Fibroblast of peridontal ligament (primary cell): ENCODE data around the gene MED10.

Source experiments
- DNase-seq: peaks from one replicate; pipeline ENCODE4 v3.0.0-alpha.2; 2010; ENCODE audit errors: extremely low read depth

The MED10 gene

GRCh38 chr5:6350277-6351090 is 27.9 kb downstream of the MED10 start:
- no peak for DNase-seq

GRCh38 chr5:6349387-6349786 is 29.0 kb downstream of the MED10 start:
- no peak for DNase-seq

- no peak for DNase-seq
Measured at GRCh38 chr5:6348476-6349000, 29.8 kb downstream of the MED10 start.

DNA sequence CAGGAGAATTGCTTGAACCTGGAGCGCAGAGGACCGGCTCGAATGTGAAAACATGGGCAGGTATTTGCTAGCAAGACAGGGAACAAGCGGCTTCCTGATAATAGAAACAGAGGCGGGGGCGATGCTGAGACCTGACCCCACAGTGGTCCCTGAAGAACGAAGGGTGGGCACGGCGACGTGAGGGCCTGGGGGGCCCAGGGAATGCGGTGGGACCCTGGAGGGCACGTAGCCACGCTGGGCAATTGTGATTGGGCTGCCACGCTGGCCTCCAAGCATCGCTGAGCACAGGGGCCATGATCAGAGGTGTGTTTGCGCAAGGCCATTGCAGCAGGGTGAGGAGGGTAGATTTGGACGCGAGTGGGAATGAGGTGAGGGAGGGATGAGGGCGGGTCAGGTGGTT is 30.7 kb downstream of the MED10 start:
- DNase-seq, result no peak

DNA sequence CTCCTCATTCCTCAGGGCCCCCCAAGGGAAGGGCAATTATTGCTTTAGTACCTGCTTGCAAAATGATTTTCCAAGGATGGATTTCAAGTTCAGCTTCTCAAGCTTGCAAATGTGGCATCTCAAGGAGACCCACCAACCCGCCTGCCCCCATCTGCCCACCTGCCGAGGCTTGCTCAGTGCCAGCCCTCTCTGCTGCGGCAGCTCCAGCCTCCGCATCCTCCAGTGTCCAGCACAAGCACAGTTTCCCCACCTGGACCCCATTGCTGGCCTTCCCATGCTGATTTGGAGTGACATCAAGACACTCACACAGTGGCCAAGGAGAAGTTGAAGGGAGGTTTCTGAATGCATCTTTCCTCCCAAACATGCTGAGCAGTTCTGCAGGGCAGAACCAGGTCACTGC is 31.2 kb downstream of the MED10 start:
- DNase-seq, result no peak

GRCh38 chr5:6344593-6344989 is 33.8 kb downstream of the MED10 start:
- no peak for DNase-seq

- no peak for DNase-seq
Measured at GRCh38 chr5:6343951-6344592, 34.3 kb downstream of the MED10 start.

- DNase-seq, result no peak
Measured at GRCh38 chr5:6342689-6343315, 35.5 kb downstream of the MED10 start.

DNA sequence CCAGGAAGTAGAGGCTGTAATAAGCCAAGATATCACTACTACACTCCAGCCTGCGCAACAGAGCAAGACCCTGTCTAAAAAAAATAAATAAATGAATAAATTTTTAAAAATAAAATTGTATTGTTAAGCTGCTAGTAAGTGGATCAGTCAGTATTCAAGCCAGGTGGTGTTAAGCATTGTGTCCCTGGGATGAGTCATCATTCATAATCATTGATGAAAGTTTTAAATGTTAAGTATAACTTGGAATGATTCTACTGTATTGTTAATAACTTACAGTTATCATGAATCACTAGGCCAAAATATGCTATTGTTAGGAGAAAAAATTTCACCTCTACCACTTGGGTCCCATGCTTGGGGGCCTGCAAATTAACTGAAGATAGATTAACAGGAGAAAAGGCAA is 38.2 kb downstream of the MED10 start:
- no peak for DNase-seq

DNA sequence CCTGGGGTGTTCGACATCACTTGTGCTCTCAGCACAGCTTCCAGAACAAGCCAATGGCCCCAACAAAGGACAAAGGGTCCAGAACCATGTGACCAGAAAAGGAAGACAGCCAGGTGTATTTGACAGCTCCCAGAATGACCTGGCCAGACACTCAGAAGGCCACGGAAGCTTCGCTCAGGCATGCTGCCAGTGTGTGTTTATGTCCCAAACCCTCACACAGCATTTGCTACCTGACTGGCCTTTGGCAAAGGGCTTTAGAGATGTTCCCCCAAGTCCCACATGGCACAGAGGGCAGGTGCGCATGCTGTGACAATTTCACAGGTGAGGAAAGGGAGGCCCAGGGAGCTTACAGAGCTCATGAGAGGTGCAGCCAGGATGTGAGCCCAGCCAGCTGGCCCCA is 39.5 kb downstream of the MED10 start:
- no peak for DNase-seq

DNA sequence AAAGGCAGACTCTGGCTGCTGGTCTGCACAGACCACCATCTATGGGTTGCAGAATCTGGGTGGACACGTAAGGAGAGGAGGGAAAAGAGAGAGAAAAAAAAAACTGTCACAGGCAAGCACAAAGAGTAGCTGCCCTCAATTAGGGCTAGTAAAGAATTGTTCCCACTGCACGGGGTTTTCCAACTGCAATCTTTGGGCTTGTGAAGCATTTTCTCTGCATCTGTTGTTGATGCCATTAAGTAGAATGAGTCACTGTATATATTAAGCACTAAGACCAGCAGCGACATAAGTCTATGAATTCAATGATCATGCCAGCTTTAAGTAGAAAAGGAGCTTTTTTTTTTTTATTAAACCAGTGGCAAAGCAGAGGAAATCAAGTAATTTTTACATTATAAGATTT is 40.2 kb downstream of the MED10 start:
- DNase-seq, result no peak

DNA sequence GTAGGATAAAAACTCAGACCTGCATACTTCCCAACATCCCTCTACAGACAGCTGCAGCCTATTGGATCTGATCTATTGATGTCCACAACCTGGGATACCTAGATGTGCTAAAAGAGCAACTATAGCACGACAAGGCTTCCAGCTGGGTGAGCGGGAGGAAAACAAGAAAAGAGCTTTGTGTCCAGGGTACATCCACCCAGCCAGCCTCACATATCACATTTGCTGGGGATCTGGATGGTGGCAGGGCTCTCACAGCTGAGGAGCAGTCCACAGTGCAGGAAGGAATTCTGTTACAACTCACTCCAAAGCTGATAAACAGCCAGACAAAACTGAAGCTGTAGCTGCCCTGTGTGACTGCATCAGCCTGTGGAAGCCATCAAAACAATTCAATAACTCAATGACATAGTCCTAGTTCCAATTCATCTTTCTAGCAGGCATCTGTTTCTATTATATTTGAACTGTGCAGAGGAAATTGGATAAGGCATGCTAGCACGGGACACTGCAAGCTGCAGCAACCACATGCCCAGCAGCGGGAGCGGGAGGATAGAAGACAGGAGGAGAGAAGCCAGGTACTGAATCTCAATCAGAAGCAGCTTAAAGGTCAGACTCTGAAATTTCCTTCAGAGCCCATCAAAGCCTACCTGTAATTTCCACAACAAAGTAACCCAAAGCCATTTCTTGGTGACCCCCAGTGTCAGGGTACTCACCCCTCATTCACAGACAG is 45.0 kb downstream of the MED10 start:
- no peak for DNase-seq

GRCh38 chr5:6328173-6328572 is 50.2 kb downstream of the MED10 start:
- no peak for DNase-seq

- no peak for DNase-seq
Measured at GRCh38 chr5:6326776-6327175, 51.6 kb downstream of the MED10 start.

- DNase-seq, result no peak
Measured at GRCh38 chr5:6322163-6322713, 56.1 kb downstream of the MED10 start.
